Measurements from ENCODE around the gene TANGO2. TPM values are rescaled to one million over a fixed set of nuclear protein-coding genes. Genes with fewer than 3 reads are reported as not detected.

The TANGO2 gene
- total RNA-seq, 1 experiment from 2014 or later: 21.5 TPM

DNA sequence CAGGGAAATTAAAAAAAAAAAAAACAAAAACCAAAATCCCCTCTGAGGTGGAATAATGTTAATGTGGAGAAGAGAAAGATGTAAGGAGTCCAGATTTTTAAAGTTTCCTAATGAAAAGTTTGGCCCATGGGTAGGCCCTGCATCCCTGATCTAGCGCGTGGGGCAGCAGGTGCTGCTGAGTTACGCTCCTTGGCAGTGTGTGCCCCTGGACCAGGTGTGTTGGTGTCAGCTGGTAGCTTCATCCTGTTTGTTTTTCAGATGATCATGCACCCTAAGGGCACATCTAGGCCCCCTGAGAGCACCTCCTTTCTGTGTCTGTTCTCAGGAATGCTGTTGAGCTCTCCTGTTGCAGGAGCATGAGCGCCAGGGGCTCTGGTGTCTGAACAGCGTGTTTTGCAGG lies 65.9 kb downstream of the TANGO2 start:
- ChIA-PET CTCF (no interaction called here), POLR2A (ENCODE audit: low non-redundant PET) (no interaction called here)
- no TSS peak for BruUV-seq (replicated peaks)
- H3K4me3 ChIP-seq (ENCODE audit: low read depth, low read length, poor library complexity, severe bottlenecking): no peak overlapping the region
- no peak overlapping the region for H3K27ac ChIP-seq (ENCODE audit: low read depth, low read length, poor library complexity, severe bottlenecking)
- no peaks in the 10 kb centered on the region for H3K4me1 ChIP-seq (ENCODE audit: insufficient read depth, low read length, poor library complexity, severe bottlenecking)
- H3K9me3 ChIP-seq (ENCODE audit: low read depth, low read length, poor library complexity, severe bottlenecking): no peaks in the 10 kb centered on the region
- no peak for TF ChIP-seq EZH2 (IDR thresholded peaks at IDR 0.05; ENCODE audit: borderline replicate concordance, low read depth, low read length, poor library complexity, severe bottlenecking)
- TF ChIP-seq, protein P1, sequence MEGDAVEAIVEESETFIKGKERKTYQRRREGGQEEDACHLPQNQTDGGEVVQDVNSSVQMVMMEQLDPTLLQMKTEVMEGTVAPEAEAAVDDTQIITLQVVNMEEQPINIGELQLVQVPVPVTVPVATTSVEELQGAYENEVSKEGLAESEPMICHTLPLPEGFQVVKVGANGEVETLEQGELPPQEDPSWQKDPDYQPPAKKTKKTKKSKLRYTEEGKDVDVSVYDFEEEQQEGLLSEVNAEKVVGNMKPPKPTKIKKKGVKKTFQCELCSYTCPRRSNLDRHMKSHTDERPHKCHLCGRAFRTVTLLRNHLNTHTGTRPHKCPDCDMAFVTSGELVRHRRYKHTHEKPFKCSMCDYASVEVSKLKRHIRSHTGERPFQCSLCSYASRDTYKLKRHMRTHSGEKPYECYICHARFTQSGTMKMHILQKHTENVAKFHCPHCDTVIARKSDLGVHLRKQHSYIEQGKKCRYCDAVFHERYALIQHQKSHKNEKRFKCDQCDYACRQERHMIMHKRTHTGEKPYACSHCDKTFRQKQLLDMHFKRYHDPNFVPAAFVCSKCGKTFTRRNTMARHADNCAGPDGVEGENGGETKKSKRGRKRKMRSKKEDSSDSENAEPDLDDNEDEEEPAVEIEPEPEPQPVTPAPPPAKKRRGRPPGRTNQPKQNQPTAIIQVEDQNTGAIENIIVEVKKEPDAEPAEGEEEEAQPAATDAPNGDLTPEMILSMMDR (conservative IDR thresholded peaks at IDR 0.05; ENCODE audit: low read depth, low read length): no peak
- no peaks in the 10 kb centered on the region for H3K27me3 ChIP-seq (replicated peaks; ENCODE audit: insufficient read depth, low read depth, low read length, poor library complexity)
- intact Hi-C loops (cut with micrococcal nuclease; ENCODE audit: unreplicated experiment): loop anchor here (10.0 kb wide), 1 partner anchor 112 kb away; no protein-coding TSS in a partner anchor
- DNase-seq (ENCODE audit: low spot score): no peak
- peaks cover 73% of the 10 kb centered on the region for H3K36me3 ChIP-seq (ENCODE audit: insufficient read depth, low read length, poor library complexity, severe bottlenecking)

DNA sequence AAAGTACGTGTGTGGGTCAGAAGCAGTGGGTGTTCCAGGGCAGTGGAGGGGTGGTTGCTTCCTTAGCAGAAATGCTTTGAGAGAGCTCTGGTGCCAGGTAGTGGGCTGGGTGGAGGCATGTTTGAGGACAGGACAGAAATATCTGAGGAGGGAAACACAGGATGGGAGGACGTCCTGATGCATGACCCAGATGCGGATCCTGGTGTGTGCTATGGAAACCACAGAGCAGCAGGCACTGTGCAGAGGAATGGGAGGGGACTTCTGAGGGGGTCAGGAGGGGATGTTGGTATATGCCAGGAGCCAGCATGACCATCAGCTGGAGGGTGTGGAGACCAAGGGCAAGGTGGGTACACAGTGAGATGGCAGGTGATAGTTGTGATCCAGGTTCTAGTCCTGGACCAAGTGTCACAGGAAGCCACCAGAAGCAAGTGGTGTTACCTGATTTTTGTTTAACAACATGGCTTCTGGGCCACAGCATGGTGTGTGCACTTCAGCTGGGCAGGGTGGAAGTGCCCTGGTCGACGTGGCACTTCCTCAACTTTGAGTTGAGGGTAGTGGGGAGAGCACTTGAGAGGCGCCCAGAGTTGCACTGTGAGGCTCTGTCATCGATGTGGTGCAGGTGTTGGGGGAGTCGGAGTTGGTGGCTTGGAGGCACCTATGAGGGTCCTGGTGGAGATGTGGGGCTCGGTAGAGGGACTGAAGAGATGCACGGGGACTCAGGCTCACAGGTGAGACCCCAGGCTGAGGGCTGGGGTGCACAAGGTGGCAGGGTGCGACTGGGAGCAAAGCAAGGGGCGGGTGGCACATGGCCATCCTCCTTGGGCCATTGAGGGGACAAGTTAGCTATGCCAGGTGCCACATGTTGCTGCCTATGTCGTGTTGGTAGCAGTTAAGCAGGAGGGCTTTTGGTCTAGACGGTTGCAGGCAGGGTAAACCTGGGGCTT lies 66.7 kb downstream of the TANGO2 start:
- intact Hi-C loops (cut with micrococcal nuclease; ENCODE audit: unreplicated experiment): loop anchor here (10.0 kb wide), 1 partner anchor 113 kb away; no protein-coding TSS in a partner anchor
- no peak overlapping the region for H3K27ac ChIP-seq (ENCODE audit: low read depth, low read length, poor library complexity, severe bottlenecking)
- ChIA-PET CTCF (no interaction called here), POLR2A (ENCODE audit: low non-redundant PET) (no interaction called here)
- no peak for DNase-seq (ENCODE audit: low spot score)
- no peaks in the 10 kb centered on the region for H3K27me3 ChIP-seq (replicated peaks; ENCODE audit: insufficient read depth, low read depth, low read length, poor library complexity)
- no TSS peak for BruUV-seq (replicated peaks)
- H3K9me3 ChIP-seq (ENCODE audit: low read depth, low read length, poor library complexity, severe bottlenecking): no peaks in the 10 kb centered on the region
- H3K4me3 ChIP-seq (ENCODE audit: low read depth, low read length, poor library complexity, severe bottlenecking): no peak overlapping the region
- TF ChIP-seq, protein P1 (conservative IDR thresholded peaks at IDR 0.05; ENCODE audit: low read depth, low read length): no peak
- no peak for TF ChIP-seq EZH2 (IDR thresholded peaks at IDR 0.05; ENCODE audit: borderline replicate concordance, low read depth, low read length, poor library complexity, severe bottlenecking)
- H3K4me1 ChIP-seq (ENCODE audit: insufficient read depth, low read length, poor library complexity, severe bottlenecking): no peaks in the 10 kb centered on the region
- H3K36me3 ChIP-seq (ENCODE audit: insufficient read depth, low read length, poor library complexity, severe bottlenecking): peaks cover 77% of the 10 kb centered on the region

DNA sequence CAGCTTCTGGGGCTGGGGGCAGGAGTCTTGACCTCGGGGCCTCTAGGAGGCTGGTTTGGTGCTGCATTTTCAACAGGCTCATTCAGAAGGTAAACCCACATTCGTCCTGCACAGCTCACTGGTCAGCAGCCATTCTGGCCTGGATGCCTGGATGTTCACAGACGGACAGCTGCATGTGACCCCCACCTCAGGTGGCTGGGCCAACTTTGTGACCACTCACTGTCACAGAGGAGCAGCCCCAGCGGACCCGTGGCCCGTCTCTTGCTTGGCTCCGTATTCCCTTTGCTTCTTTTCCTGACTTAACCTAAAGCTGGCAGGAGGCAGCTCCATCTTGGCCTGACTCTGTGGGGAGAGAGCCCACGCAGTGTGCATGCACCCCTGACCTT lies 67.3 kb downstream of the TANGO2 start:
- H3K36me3 ChIP-seq (ENCODE audit: insufficient read depth, low read length, poor library complexity, severe bottlenecking): peaks cover 83% of the 10 kb centered on the region
- BruUV-seq (replicated peaks): no TSS peak
- ChIA-PET CTCF (no interaction called here), POLR2A (ENCODE audit: low non-redundant PET) (no interaction called here)
- no peaks in the 10 kb centered on the region for H3K27me3 ChIP-seq (replicated peaks; ENCODE audit: insufficient read depth, low read depth, low read length, poor library complexity)
- intact Hi-C loops (cut with micrococcal nuclease; ENCODE audit: unreplicated experiment): loop anchor here (10.0 kb wide), 1 partner anchor 113 kb away; no protein-coding TSS in a partner anchor
- TF ChIP-seq, protein P1 (conservative IDR thresholded peaks at IDR 0.05; ENCODE audit: low read depth, low read length): no peak
- TF ChIP-seq EZH2 (IDR thresholded peaks at IDR 0.05; ENCODE audit: borderline replicate concordance, low read depth, low read length, poor library complexity, severe bottlenecking): no peak
- H3K4me1 ChIP-seq (ENCODE audit: insufficient read depth, low read length, poor library complexity, severe bottlenecking): no peaks in the 10 kb centered on the region
- no peak overlapping the region for H3K27ac ChIP-seq (ENCODE audit: low read depth, low read length, poor library complexity, severe bottlenecking)
- H3K4me3 ChIP-seq (ENCODE audit: low read depth, low read length, poor library complexity, severe bottlenecking): no peak overlapping the region
- DNase-seq (ENCODE audit: low spot score): no peak
- no peaks in the 10 kb centered on the region for H3K9me3 ChIP-seq (ENCODE audit: low read depth, low read length, poor library complexity, severe bottlenecking)

Data from A673 (cell line).